Hepatic stellate cell (primary cell): ENCODE data around the gene TPGS1.
A peak's percentile ranks its signal among the peaks of the same experiment; 100 is the strongest.

Experiments
- DNase-seq: peaks from one replicate; pipeline ENCODE4 v3.0.0; 2011; ENCODE audit warnings: low spot score

Gene TPGS1

GRCh38 chr19:507286-508203 is at the start of gene TPGS1:
Gene TPGS1 (plus strand): TSS chr19:507497. CDS start chr19:507507, 10 bp downstream.
- DNase-seq = peak; percentile 90

- DNase-seq = no peak
Measured at GRCh38 chr19:457636-458035, 49.7 kb upstream of the TPGS1 start.

GRCh38 chr19:458091-459042 is 48.9 kb upstream of the TPGS1 start:
- DNase-seq = no peak

GRCh38 chr19:459724-460511 is 47.4 kb upstream of the TPGS1 start:
- peak; percentile 61 for DNase-seq

GRCh38 chr19:460877-461720 is 46.2 kb upstream of the TPGS1 start, which contains the start of gene SHC2:
Gene SHC2 (minus strand): TSS chr19:461033. CDS start chr19:460996, 37 bp downstream.
- DNase-seq = no peak

- DNase-seq = no peak
Measured at GRCh38 chr19:461721-462551, 45.4 kb upstream of the TPGS1 start.

GRCh38 chr19:463483-464207 is 43.7 kb upstream of the TPGS1 start:
- no peak for DNase-seq

GRCh38 chr19:464208-464545 is 43.1 kb upstream of the TPGS1 start:
- DNase-seq = no peak

GRCh38 chr19:465056-465816 is 42.1 kb upstream of the TPGS1 start:
- no peak for DNase-seq

- no peak for DNase-seq
Measured at GRCh38 chr19:467554-467953, 39.7 kb upstream of the TPGS1 start.

- DNase-seq = no peak
Measured at GRCh38 chr19:468587-469256, 38.6 kb upstream of the TPGS1 start.

GRCh38 chr19:469833-470232 is 37.5 kb upstream of the TPGS1 start:
- DNase-seq = no peak

- DNase-seq = no peak
Measured at GRCh38 chr19:470701-471100, 36.6 kb upstream of the TPGS1 start.

GRCh38 chr19:472005-472858 is 35.1 kb upstream of the TPGS1 start:
- DNase-seq = no peak

GRCh38 chr19:474126-475078 is 32.9 kb upstream of the TPGS1 start:
- DNase-seq = no peak

GRCh38 chr19:475360-475759 is 31.9 kb upstream of the TPGS1 start:
- no peak for DNase-seq
